HG03139 (cell line): Measurements from ENCODE around the gene TSN.

ENCODE experiments used
- ATAC-seq: cut with Tn5 transposase; IDR thresholded peaks from one replicate; pipeline ENCODE4 v1.9.1; 2021; ENCODE audit not compliant: unreplicated experiment

TSN gene

GRCh38 chr2:121741450-121741849, 14.0 kb upstream of the TSN start:
- no peak for ATAC-seq

- ATAC-seq, result no peak
Observed at GRCh38 chr2:121746071-121746578, 9.3 kb upstream of the TSN start.

- ATAC-seq, result no peak
Observed at GRCh38 chr2:121748202-121748601, 7.2 kb upstream of the TSN start.

GRCh38 chr2:121754851-121755236, 607 bp upstream of the TSN start:
- ATAC-seq, result no peak

GRCh38 chr2:121764681-121765228, 9.3 kb downstream of the TSN start:
- no peak for ATAC-seq

- no peak for ATAC-seq
Observed at GRCh38 chr2:121766624-121767023, 11.2 kb downstream of the TSN start.

- no peak for ATAC-seq
Observed at GRCh38 chr2:121768143-121768755, 12.8 kb downstream of the TSN start.

- no peak for ATAC-seq
Observed at GRCh38 chr2:121771976-121772742, 16.7 kb downstream of the TSN start.

- no peak for ATAC-seq
Observed at GRCh38 chr2:121774235-121774634, 18.8 kb downstream of the TSN start.

GRCh38 chr2:121776361-121776760, 20.9 kb downstream of the TSN start:
- no peak for ATAC-seq

GRCh38 chr2:121776885-121777698, 21.6 kb downstream of the TSN start:
- no peak for ATAC-seq

- no peak for ATAC-seq
Observed at GRCh38 chr2:121777699-121778058, 22.2 kb downstream of the TSN start.

- ATAC-seq, result no peak
Observed at GRCh38 chr2:121778741-121779487, 23.5 kb downstream of the TSN start.

- ATAC-seq, result no peak
Observed at GRCh38 chr2:121783180-121783579, 27.7 kb downstream of the TSN start.

GRCh38 chr2:121788685-121789084, 33.2 kb downstream of the TSN start:
- no peak for ATAC-seq

GRCh38 chr2:121790276-121790956, 35.0 kb downstream of the TSN start:
- ATAC-seq, result no peak

- ATAC-seq, result no peak
Observed at GRCh38 chr2:121791290-121791689, 35.8 kb downstream of the TSN start.

- no peak for ATAC-seq
Observed at GRCh38 chr2:121791801-121792221, 36.4 kb downstream of the TSN start.

- no peak for ATAC-seq
Observed at GRCh38 chr2:121793816-121794215, 38.4 kb downstream of the TSN start.

- ATAC-seq, result no peak
Observed at GRCh38 chr2:121794233-121794632, 38.8 kb downstream of the TSN start.
